ENCODE results near the gene KCNJ9. TPM values are rescaled to one million over a fixed set of nuclear protein-coding genes. Genes with fewer than 3 reads are reported as not detected.

KCNJ9 gene
- total and polyA plus RNA-seq, 2 donors (not counting 3 experiments of a cell fraction or from before 2014, with no cell fraction given) = not detected

DNA sequence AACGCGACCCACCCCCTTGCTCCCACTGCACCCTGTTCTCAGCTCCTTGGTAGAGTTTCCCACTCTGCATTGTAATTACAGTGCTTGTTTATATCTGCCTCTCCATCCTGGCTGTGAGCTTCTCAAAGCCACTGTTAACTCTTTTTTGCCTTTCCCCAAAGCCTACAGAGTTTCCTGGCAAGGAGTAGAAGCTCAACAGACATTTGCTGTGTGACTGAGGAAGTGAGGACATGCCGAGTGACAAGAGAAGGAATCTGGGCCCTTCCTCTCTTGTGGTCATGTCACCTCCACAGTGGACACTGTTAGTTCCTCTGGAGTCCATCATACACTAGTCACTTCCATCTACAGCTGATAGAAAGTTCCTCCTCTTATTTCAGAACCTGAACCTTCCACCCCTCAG lies 23.1 kb downstream of the KCNJ9 start:
- dilution Hi-C loops (cut with MboI; ENCODE audit: extremely low pct_ligation_motif_present, low sequenced_read_pairs) = no loop called here
- no TSS peak for BruUV-seq (replicated peaks)

More for the DNA sequence above, 23.1 kb downstream of the KCNJ9 start:
- no peak overlapping the region for H3K9ac ChIP-seq (replicated peaks; ENCODE audit: extremely low read depth, insufficient read depth, low read length)
- ChIA-PET POLR2A (no interaction called here), CTCF (interaction anchor here (0.9 to 7.1 kb wide), 9 partner anchors 14 to 274 kb away, joined by 3 to 145 read pairs (median 9); no protein-coding TSS in a partner anchor)
- no peaks in the 10 kb centered on the region for H3K79me2 ChIP-seq (ENCODE audit: control insufficient read depth, insufficient read depth, low read length)
- no peak overlapping the region for H3K4me2 ChIP-seq (ENCODE audit: insufficient read depth, low read length)
- no peaks in the 10 kb centered on the region for H3K4me1 ChIP-seq (ENCODE audit: control insufficient read depth, extremely low read depth, insufficient read depth, low read length)
- no peak for FAIRE-seq
- no peak overlapping the region for H3K4me3 ChIP-seq (replicated peaks in 1 of 3; ENCODE audit: insufficient read depth in 1 of 3, low read depth in 1 of 3, low read length in 3 of 3)
- no peaks in the 10 kb centered on the region for H3K9me1 ChIP-seq (replicated peaks; ENCODE audit: control insufficient read depth, extremely low read depth, insufficient read depth, low read length)
- intact Hi-C loops (cut with micrococcal nuclease) = loop anchor here (10.0 kb wide), 1 partner anchor 500 kb away; no protein-coding TSS in a partner anchor
- no peak overlapping the region for H3K27ac ChIP-seq (ENCODE audit: insufficient read depth, low read depth, low read length)
- H4K20me1 ChIP-seq (replicated peaks; ENCODE audit: control insufficient read depth, extremely low read depth, insufficient read depth, low read length) = no peaks in the 10 kb centered on the region
- H2AFZ ChIP-seq (ENCODE audit: low read depth, low read length) = no peak overlapping the region
- H3K27me3 ChIP-seq (ENCODE audit: control insufficient read depth in 2 of 2, insufficient read depth in 2 of 2, low read length in 2 of 2) = peaks cover 30 to 44% of the 10 kb centered on the region in 2 experiments
- DNase-seq (ENCODE audit: low read depth, low spot score) = no peak
- no peaks in the 10 kb centered on the region for H3K9me3 ChIP-seq (replicated peaks; ENCODE audit: control insufficient read depth, insufficient read depth, low read length)
- TF ChIP-seq POLR2A (IDR thresholded peaks at IDR 0.05; ENCODE audit: low read depth, low read length) (no peak), EZH2 (IDR thresholded peaks at IDR 0.05; ENCODE audit: borderline replicate concordance, low read depth, low read length, severe bottlenecking) (no peak), GATA2 (IDR thresholded peaks at IDR 0.05; ENCODE audit: insufficient read depth, insufficient read length, low read depth, low read length) (no peak), CTCF (IDR thresholded peaks at IDR 0.05; ENCODE audit: extremely low read depth in 1 of 2, insufficient read depth in 1 of 2, low read depth in 1 of 2, low read length in 2 of 2) (no peak), POLR2AphosphoS5 (IDR thresholded peaks at IDR 0.05; ENCODE audit: insufficient read depth, low read depth, low read length) (no peak), MAX (IDR thresholded peaks at IDR 0.05; ENCODE audit: insufficient read depth, insufficient read length) (no peak)
- no peaks in the 10 kb centered on the region for H3K36me3 ChIP-seq (ENCODE audit: control insufficient read depth in 2 of 2, extremely low read depth in 1 of 2, insufficient read depth in 2 of 2, low read length in 2 of 2)
